AG04450 (cell line): ENCODE data around the gene MUC5B. TPM values are rescaled to one million over a fixed set of nuclear protein-coding genes. Genes with fewer than 3 reads are reported as not detected.

Experiments used
- CTCF ChIA-PET: fragments of 300-600, 350-600 bp; formaldehyde crosslinking; extraction: SDS; loops from one replicate; lab custom pipeline; 2022; ENCODE audit warnings: antibody characterized with exemption, inconsistent platforms; lab: Charles Lee
- POLR2A ChIA-PET: fragments of 350-600 bp; formaldehyde crosslinking; extraction: SDS; loops from one replicate; lab custom pipeline; 2021; ENCODE audit warnings: antibody characterized with exemption, inconsistent platforms; lab: Yijun Ruan, JAX
- DNase-seq: peaks from one replicate; pipeline ENCODE4 v3.0.0-alpha.2; 2011; ENCODE audit warnings: low read depth, low spot score
- H3K27ac ChIP-seq: one replicate; pipeline ENCODE4 v1.5.1; 2012; ENCODE audit warnings: low read depth, low read length, control low read depth
- H3K27me3 ChIP-seq: one replicate; pipeline ENCODE4 v1.6.0; 2012; ENCODE audit warnings: low read length; ENCODE audit not compliant: control insufficient read depth, insufficient read depth
- H3K4me3 ChIP-seq: 2 replicates; pipeline ENCODE4 v1.5.1; 2011; ENCODE audit warnings: mild to moderate bottlenecking, low read depth, low read length, control low read depth
- H3K9me3 ChIP-seq: 2 replicates; pipeline ENCODE4 v1.5.1; 2012; ENCODE audit warnings: low read length; ENCODE audit not compliant: control insufficient read depth, insufficient read depth
- polyA plus RNA-seq: library from polyadenylated mRNA; depleted of rRNA; stranded (reverse); fragments of >200 nt; gene quantifications from 2 replicates; pipeline ENCODE4 v1.2.3, GENCODE V29; 2011; rRNA removed
- small RNA-seq: library from RNA; depleted of rRNA; stranded (forward); fragments of <200 nt; gene quantifications from one replicate; pipeline ENCODE3, GENCODE V24; 2012; ENCODE audit warnings: low read depth; ENCODE audit not compliant: insufficient read length
- TF ChIP-seq, protein P1 (sequence below): IDR thresholded peaks from 2 replicates; pipeline ENCODE4 v1.5.1; 2011; ENCODE audit warnings: low read depth, low read length, control low read depth, inconsistent platforms

MUC5B gene
- polyA plus RNA-seq, 1 experiment, result not detected

DNA sequence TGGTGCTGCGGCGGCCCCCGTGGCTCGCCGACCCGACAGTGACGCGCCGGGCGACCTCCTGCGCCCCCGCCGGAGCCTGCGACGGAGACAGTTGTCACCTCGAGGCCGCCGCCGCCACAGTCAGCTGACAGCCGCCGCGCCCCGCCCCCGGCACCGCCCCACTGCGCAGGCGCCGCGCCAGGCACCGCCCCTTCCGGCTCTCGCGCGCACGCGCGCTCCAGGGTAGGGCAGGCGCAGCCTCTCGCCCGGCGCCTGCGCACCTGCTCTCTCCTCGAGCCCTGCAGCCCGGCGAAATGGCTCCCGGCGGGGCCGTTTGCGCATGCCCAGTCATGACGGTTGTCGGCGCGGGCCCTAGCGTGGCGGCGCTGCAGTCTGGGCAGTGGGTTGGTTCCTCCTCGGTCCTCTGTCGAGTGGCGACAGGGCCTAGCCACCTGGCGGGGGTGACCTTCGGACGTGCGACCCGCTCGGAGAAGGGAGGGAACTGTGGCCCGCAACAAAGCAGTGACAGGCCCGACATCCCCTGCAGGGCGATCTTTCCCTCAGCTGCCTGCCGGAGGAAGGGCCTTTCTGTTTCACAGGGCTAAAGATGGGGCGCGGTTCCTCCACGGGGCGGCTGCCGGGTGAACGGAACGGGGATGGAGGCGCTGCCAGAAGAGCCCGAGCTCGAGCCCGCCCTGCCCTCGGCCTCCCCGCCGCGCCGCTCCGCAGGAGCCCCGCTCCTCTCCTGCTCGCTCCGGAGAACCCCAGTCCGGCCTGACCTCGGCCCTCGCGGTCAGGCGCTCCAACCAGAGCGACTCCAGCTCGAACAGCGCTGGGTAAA lies 86.8 kb downstream of the MUC5B start, which contains the start of gene TOLLIP:
TSS of gene TOLLIP (minus strand) at position 135 of the 820 bp plus-strand sequence. CDS start at position 1, 134 bp downstream.
- CTCF ChIA-PET, result no interaction called here
- Histone ChIP-seq H3K4me3 (peak within 1 kb of the TSS; percentile 72), H3K27me3 (no peaks in the 10 kb centered on the region), H3K9me3 (peaks cover 16% of the 10 kb centered on the region), H3K27ac (peak within 1 kb of the TSS; percentile 68)
- TF ChIP-seq, protein P1, sequence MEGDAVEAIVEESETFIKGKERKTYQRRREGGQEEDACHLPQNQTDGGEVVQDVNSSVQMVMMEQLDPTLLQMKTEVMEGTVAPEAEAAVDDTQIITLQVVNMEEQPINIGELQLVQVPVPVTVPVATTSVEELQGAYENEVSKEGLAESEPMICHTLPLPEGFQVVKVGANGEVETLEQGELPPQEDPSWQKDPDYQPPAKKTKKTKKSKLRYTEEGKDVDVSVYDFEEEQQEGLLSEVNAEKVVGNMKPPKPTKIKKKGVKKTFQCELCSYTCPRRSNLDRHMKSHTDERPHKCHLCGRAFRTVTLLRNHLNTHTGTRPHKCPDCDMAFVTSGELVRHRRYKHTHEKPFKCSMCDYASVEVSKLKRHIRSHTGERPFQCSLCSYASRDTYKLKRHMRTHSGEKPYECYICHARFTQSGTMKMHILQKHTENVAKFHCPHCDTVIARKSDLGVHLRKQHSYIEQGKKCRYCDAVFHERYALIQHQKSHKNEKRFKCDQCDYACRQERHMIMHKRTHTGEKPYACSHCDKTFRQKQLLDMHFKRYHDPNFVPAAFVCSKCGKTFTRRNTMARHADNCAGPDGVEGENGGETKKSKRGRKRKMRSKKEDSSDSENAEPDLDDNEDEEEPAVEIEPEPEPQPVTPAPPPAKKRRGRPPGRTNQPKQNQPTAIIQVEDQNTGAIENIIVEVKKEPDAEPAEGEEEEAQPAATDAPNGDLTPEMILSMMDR, result peak; percentile 35
- POLR2A ChIA-PET, result interaction anchor here (0.7 to 1.4 kb wide), 6 partner anchors 11 to 153 kb away, joined by 3 to 6 read pairs (median 3); partner anchors contain the start of gene BRSK2
- peak; percentile 75 for DNase-seq

GRCh38 chr11:1310318-1310687 lies 87.4 kb downstream of the MUC5B start:
- no peak for DNase-seq
- CTCF ChIA-PET, result no interaction called here
- POLR2A ChIA-PET, result interaction anchor here (0.7 to 1.3 kb wide), 3 partner anchors 17 to 151 kb away, joined by 3 to 6 read pairs (median 3); partner anchors contain the start of gene BRSK2

GRCh38 chr11:1310772-1311468 lies 88.1 kb downstream of the MUC5B start:
- H3K4me3 ChIP-seq, result no peak overlapping the region
- no peaks in the 10 kb centered on the region for H3K27me3 ChIP-seq
- H3K27ac ChIP-seq, result no peak overlapping the region
- TF ChIP-seq, protein P1, result no peak
- no peak for DNase-seq
- CTCF ChIA-PET, result no interaction called here
- POLR2A ChIA-PET, result no interaction called here
- peaks cover 12% of the 10 kb centered on the region for H3K9me3 ChIP-seq

More at GRCh38 chr11:1310318-1310687, 87.4 kb downstream of the MUC5B start:
- Histone ChIP-seq H3K4me3 (peak overlapping the region; percentile 72), H3K27ac (peak overlapping the region; percentile 68), H3K27me3 (no peaks in the 10 kb centered on the region), H3K9me3 (peaks cover 16% of the 10 kb centered on the region)
- TF ChIP-seq, protein P1, result no peak

Small RNA genes within 50 kb of the gene (small RNA-seq; reads per million reads assigned to genes)
- not detected for gene MIR6744

Other genes starting within 250 kb of the MUC5B start
- not detected in 2 replicates for gene MUC6, start 186.3 kb upstream of the MUC5B start, polyA plus RNA-seq
- not detected in 2 replicates for gene MUC2, start 148.2 kb upstream of the MUC5B start, polyA plus RNA-seq
- under 0.01 and 0.01 TPM in 2 replicates for gene MUC5AC, start 65.1 kb upstream of the MUC5B start, polyA plus RNA-seq
- 24.3 and 27.2 TPM in 2 replicates for gene TOLLIP, start 86.6 kb downstream of the MUC5B start, polyA plus RNA-seq
- 0.11 and 0.12 TPM in 2 replicates for gene BRSK2, start 166.9 kb downstream of the MUC5B start, polyA plus RNA-seq